Esophagus muscularis mucosa (tissue), 4 donors: ENCODE data around the gene PEX5L. TPM values are rescaled to one million over a fixed set of nuclear protein-coding genes. Genes with fewer than 3 reads are reported as not detected.

Experiments
- DNase-seq: peaks from one replicate; pipeline ENCODE4 v3.0.0-alpha.2; 2017; ENCODE audit errors: extremely low spot score
- H3K27ac ChIP-seq, 4 donors: fragments of 200-600 bp; sonication (generic); replicated peaks in 1 of 4; 1 replicate in 3 of 4; 2 replicates in 1 of 4; pipeline ENCODE4 v1.5.1; 2016 to 2019; ENCODE audit warnings: mild to moderate bottlenecking in 1 of 4
- H3K27me3 ChIP-seq, 4 donors: fragments of 200-600 bp; sonication (generic); one replicate each; pipeline versions ENCODE4 v1.5.1 to v1.6.0; 2016 to 2019
- H3K36me3 ChIP-seq, 4 donors: fragments of 200-600 bp; sonication (generic); one replicate each; pipeline ENCODE4 v1.5.1; 2016 to 2019
- H3K4me1 ChIP-seq, 4 donors: fragments of 200-600 bp; sonication (generic); one replicate each; pipeline ENCODE4 v1.5.1; 2016 to 2019
- H3K4me3 ChIP-seq, 4 donors: fragments of 200-600 bp; sonication (generic); 1 replicate in 2 of 4; 2 replicates in 2 of 4; pipeline ENCODE4 v1.5.1; 2016 to 2019; ENCODE audit warnings: mild to moderate bottlenecking in 4 of 4, moderate library complexity in 1 of 4
- H3K9me3 ChIP-seq, 4 donors: fragments of 200-600 bp; sonication (generic); 1 replicate in 3 of 4; 2 replicates in 1 of 4; pipeline ENCODE4 v1.5.1; 2016 to 2019
- EP300 ChIP-seq: sonication (generic); formaldehyde crosslinking; IDR thresholded peaks from one replicate; pipeline ENCODE4 v1.6.1; 2017; ENCODE audit warnings: antibody characterized with exemption
- POLR2A ChIP-seq: fragments of 450-650 bp; IDR thresholded peaks from one replicate; pipeline ENCODE4 v1.6.1; 2017; ENCODE audit warnings: antibody characterized with exemption, moderate library complexity, mild to moderate bottlenecking, low read depth
- POLR2AphosphoS5 ChIP-seq, 2 donors: sonication (generic); formaldehyde crosslinking; IDR thresholded peaks; one replicate each; pipeline ENCODE4 v1.6.1; 2017; ENCODE audit warnings: antibody characterized with exemption in 2 of 2
- WGBS: methylation state at CpG from one replicate; pipeline ENCODE4 v1.1.5; 2018; 5-methylcytosine and 5-hydroxymethylcytosine counted together
- intact Hi-C: fragments of 100-400 bp; cut with DNase I; formaldehyde crosslinking; loops from one replicate; pipeline ENCODE4 v1.15.1; 2023
- total RNA-seq, 4 donors: library from RNA; depleted of rRNA; stranded (reverse); fragments of >200 nt; gene quantifications; one replicate each; pipeline versions ENCODE4 v1.1.0 to v1.2.1, GENCODE V29; 2016
- TF ChIP-seq, protein P1 (sequence below), 3 experiments: fragments of 200-600 bp in 2 of 3; fragments of 450-650 bp in 1 of 3; sonication (generic) in 2 of 3; IDR thresholded peaks; one replicate each; pipeline ENCODE4 v1.5.1; 2017 to 2019; ENCODE audit warnings: antibody characterized with exemption in 3 of 3, mild to moderate bottlenecking in 2 of 3, moderate library complexity in 1 of 3

PEX5L gene
- total RNA-seq, 4 donors from 2014 or later: 0.06 to 0.78 TPM; not detected in 2

DNA sequence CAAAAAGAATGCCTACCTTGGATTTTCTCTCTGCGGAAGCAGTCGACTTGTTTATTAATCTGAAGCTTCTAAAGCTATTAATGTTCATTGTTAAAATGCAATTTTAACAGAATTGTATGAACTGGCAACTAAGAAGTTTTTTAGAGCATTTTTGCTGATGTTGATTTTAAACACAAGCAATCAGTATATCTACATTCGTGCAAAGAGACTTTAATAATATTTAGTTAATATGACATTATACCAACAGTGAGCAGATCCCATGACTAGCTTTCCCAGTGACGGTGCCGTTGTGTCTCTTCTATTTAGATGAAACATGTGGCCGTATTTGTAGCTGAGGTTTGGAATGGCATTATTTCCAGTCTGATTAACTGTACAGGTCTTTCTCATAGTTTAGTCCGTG, 88.0 kb downstream of the PEX5L start:
- no peaks in the 10 kb centered on the region for H3K36me3 ChIP-seq
- WGBS: 49% methylated on average over 7 of the region's 7 CpGs
- TF ChIP-seq EP300 (no peak), POLR2AphosphoS5 (IDR thresholded peaks at IDR 0.05) (no peak), POLR2A (no peak)
- TF ChIP-seq, protein P1, sequence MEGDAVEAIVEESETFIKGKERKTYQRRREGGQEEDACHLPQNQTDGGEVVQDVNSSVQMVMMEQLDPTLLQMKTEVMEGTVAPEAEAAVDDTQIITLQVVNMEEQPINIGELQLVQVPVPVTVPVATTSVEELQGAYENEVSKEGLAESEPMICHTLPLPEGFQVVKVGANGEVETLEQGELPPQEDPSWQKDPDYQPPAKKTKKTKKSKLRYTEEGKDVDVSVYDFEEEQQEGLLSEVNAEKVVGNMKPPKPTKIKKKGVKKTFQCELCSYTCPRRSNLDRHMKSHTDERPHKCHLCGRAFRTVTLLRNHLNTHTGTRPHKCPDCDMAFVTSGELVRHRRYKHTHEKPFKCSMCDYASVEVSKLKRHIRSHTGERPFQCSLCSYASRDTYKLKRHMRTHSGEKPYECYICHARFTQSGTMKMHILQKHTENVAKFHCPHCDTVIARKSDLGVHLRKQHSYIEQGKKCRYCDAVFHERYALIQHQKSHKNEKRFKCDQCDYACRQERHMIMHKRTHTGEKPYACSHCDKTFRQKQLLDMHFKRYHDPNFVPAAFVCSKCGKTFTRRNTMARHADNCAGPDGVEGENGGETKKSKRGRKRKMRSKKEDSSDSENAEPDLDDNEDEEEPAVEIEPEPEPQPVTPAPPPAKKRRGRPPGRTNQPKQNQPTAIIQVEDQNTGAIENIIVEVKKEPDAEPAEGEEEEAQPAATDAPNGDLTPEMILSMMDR (IDR thresholded peaks at IDR 0.05): no peak
- no peak overlapping the region for H3K27ac ChIP-seq
- H3K4me1 ChIP-seq: no peaks in the 10 kb centered on the region
- no peak overlapping the region for H3K4me3 ChIP-seq
- intact Hi-C loops: no loop called here
- H3K9me3 ChIP-seq: no peaks in the 10 kb centered on the region
- peaks cover 0 to 8% (median 0%) of the 10 kb centered on the region in 4 donors for H3K27me3 ChIP-seq
- DNase-seq: no peak

DNA sequence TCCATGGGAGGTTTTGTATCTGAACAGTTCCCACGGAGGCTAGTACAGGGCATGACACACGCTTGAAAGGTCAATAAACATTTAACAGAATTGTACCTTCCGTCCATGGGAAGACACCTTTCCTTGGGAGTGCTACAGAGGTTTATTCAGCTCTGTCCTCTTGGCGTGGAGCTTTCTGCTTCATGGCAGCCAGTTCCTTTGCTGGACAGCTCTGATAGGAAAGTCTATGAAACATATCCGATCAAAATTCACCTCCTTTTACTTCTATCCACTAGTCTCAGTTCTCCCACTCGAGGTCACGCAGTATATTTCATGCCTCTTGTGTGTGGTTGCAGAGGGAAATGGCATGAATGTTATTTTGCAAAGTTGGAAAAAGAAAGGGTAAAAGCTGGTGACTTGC, 91.2 kb downstream of the PEX5L start:
- no peaks in the 10 kb centered on the region for H3K9me3 ChIP-seq
- no peak overlapping the region for H3K27ac ChIP-seq
- no peak for DNase-seq
- intact Hi-C loops: no loop called here
- H3K4me1 ChIP-seq: peaks cover 0 to 6% (median 6%) of the 10 kb centered on the region in 4 donors
- H3K27me3 ChIP-seq: peaks cover 0 to 15% (median 0%) of the 10 kb centered on the region in 4 donors
- no peak for TF ChIP-seq POLR2AphosphoS5 (IDR thresholded peaks at IDR 0.05)
- no peak for TF ChIP-seq EP300
- TF ChIP-seq POLR2A: no peak
- TF ChIP-seq, protein P1 (IDR thresholded peaks at IDR 0.05): no peak
- H3K4me3 ChIP-seq: no peak overlapping the region
- 76% methylated on average over 7 of the region's 7 CpGs for WGBS
- no peaks in the 10 kb centered on the region for H3K36me3 ChIP-seq

DNA sequence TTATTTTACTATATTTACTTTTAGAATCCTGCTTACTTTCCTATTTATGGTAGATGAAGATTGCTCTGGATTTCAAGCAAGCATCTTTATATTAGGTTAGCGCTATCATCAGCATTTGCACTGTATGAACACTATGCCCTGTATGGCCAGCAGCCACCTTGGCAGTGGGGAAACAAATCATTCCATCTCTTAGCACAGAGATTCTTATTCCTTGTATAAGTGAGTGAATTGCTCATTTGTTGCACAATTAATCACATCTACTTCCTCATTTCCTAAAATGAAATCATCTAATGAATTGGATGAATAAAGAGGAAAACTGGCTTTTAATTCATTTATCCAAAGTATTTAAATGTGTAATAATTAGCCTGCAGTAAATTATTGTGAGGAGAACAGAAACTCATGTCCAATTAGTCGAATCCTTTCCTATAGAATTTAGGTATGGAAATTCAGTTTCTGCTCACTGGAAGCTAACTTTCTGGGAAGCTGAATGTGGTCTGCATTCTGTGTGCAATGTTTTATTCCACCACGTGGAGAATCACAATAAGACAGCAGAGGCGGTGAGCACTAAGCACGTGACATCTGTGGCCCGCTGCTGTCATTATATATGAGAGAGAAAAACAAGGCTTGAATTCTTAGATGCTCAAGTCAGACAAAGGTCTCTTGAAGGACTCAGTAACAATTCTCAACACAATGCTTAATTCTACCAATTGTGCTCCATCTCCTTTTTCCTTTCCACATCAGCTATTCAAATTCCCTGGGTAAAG, 93.4 kb downstream of the PEX5L start:
- Histone ChIP-seq H3K27ac (no peak overlapping the region), H3K9me3 (no peaks in the 10 kb centered on the region), H3K27me3 (peaks cover 0 to 15% (median 0%) of the 10 kb centered on the region in 4 donors), H3K36me3 (no peaks in the 10 kb centered on the region), H3K4me1 (peaks cover 0 to 6% (median 6%) of the 10 kb centered on the region in 4 donors), H3K4me3 (no peak overlapping the region)
- DNase-seq: no peak
- intact Hi-C loops: no loop called here
- 68% methylated on average over 6 of the region's 6 CpGs for WGBS
- no peak for TF ChIP-seq POLR2A
- no peak for TF ChIP-seq POLR2AphosphoS5 (IDR thresholded peaks at IDR 0.05)
- TF ChIP-seq, protein P1 (IDR thresholded peaks at IDR 0.05): no peak
- no peak for TF ChIP-seq EP300

DNA sequence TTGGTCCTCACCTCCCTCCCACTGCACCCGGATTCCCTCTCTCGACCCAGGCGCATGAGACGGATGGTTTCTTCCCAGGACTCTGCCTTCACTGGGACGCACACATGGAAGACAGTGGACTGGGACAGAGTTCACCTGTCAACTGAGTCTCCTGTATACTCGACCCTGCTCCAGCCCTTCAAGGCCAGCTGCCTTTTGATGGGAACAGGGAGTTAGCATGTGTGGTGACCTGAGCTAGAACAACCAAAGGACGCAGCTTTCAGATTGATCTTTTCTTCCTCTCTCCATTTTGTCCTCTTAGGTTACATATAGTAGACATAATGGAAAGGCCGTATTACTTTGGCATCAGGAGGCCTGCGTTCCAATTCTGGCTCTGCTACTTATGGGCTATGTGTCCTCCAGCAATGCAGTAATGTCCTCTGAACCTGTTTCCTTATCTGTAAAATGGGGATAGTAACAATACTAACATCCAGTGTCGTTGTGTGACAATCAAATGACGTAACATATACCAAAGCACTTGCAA, 94.1 kb downstream of the PEX5L start:
- TF ChIP-seq EP300 (no peak), POLR2A (no peak), POLR2AphosphoS5 (IDR thresholded peaks at IDR 0.05) (no peak)
- TF ChIP-seq, protein P1 (IDR thresholded peaks at IDR 0.05): no peak
- Histone ChIP-seq H3K9me3 (no peaks in the 10 kb centered on the region), H3K27ac (no peak overlapping the region), H3K4me3 (peak overlapping the region in 3 of 4 donors; percentile 11 to 32 (median 32)), H3K4me1 (peaks cover 0 to 6% (median 6%) of the 10 kb centered on the region in 4 donors), H3K27me3 (peaks cover 0 to 15% (median 0%) of the 10 kb centered on the region in 4 donors), H3K36me3 (no peaks in the 10 kb centered on the region)
- no peak for DNase-seq
- intact Hi-C loops: no loop called here
- 49% methylated on average over 11 of the region's 11 CpGs for WGBS
